HK-2 (cell line): ENCODE data around the gene VARS1.
"Not testable (repeated sequence)": the region's sequence is repeated elsewhere in the genome, so short reads cannot be mapped to it uniquely, and the experiment has no call there.

ENCODE experiments used
- DNase-seq: peaks from one replicate; pipeline ENCODE4 v3.0.0-alpha.2; 2018; ENCODE audit not compliant: unreplicated experiment

The VARS1 gene

GRCh38 chr6:31795616-31796298 is at the start of gene VARS1:
VARS1 (minus strand) TSS chr6:31795752; CDS start chr6:31795217, 535 bp downstream.
- DNase-seq: peak; percentile 95

- DNase-seq: no peak
These were observed 49.0 kb upstream of the VARS1 start for GRCh38 chr6:31844507-31844906.

DNA sequence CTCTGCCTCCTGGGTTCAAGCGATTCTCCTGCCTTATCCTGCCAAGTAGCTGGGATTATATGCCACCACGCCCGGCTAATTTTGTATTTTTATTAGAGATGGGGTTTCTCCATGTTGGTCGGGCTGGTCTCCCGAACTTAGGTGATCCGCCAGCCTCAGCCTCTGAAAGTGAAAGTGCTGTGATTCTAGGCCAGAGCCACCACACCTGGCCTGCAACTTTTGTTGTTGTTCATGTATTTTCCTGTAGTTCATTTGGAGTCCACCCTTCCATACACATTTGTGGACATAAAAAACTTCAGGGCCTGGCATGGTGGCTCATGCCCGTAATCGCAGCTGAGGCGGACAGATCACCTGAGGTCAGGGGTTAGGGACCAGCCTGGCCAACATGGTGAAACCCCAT is 46.5 kb upstream of the VARS1 start:
- no peak for DNase-seq

GRCh38 chr6:31839779-31840126 is 44.2 kb upstream of the VARS1 start:
- not testable (repeated sequence) for DNase-seq

DNA sequence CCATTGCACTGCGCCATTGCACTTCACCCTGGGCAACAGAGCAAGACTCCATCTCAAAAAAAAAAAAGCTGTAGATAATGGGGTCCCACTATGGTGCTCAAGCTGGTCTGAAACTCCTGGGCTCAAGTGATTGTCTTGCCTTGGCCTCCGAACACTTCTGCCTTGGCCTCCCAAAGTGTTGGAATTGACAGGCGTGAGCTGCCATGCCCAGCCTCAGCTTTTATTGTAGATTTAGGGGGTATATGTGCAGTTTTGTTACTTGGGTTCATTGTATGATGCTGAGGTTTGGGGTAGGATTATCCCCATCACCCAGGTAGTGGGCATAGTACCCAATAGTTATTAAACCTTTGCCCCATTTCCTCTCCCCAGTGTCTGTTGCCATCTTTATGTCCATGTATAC is 43.4 kb upstream of the VARS1 start:
- DNase-seq: no peak

GRCh38 chr6:31838114-31838553 is 42.6 kb upstream of the VARS1 start:
- DNase-seq: not testable (repeated sequence)

DNA sequence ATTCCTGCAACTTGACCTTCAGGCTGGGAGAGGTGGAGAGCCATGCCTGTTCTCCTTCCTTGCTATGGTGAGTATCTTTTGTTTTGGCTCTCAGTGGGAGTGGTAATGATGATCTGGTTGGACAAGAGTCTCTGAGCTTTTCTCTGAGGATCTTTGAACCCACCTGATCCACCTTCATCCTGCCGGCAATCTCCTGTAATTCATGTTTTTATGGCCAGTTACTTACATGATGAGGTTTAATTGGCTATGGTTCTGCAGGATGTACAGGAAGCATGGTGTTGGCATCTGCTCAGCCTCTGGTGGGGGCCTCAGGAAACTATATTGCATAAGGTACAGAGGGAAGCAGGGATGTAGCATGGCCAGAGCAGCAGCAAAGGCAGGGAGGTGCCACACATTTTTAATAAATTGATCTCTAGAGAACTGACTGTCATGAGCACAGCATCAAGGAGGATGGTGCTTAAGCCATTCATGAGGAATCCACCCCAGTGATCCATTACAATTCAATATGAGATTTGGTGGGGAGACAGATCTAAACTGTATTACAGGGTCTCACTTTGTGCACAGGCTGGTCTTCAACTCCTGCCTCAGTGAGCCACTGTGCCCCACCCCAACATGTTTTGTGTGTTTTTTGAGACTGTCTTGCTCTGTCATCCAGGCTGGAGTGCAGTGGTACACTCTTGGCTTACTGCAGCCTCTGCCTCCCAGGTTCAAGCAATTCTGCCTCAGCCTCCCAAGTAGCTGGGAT is 42.0 kb upstream of the VARS1 start:
- no peak for DNase-seq

DNA sequence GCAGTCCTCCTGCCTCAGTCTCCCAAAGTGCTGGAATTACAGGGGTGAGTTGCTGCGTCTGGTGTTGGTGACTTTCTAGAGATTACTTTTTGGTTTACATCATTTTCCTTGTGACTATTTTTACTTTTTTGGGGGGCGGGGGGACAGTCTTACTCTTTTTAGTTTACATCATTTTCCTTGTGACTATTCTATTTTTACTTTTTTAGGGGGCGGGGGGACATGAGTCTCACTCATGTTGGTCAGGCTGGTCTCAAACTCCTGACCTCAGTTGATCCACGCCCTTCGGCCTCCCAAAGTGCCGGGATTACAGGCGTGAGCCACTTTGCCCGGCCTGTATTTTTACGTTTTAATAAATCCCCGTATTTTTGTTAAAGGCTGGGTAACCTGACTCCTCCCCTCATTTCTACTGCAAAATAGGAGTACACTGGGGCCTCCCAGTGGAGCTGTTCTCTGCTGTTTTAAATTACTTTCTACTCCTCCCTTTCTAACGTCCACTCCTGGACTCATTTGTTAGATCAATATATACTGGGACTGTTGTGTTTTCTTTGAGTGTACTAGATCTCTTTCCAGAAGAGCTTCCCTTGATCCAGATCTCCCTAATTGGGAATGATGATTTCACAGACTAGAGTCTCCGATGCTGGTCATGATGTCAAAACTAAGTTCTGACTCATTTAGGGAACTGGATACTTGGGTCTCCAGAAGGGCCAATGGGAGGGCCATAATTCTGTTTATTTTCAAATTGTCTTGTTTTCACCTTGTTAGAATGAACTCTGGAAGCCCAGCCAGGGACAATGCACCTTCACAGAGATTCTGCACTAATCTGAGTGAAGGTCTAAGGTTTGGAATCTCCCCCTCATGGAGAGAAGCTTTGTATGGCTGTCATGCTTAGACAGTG is 41.2 kb upstream of the VARS1 start:
- DNase-seq: no peak

DNA sequence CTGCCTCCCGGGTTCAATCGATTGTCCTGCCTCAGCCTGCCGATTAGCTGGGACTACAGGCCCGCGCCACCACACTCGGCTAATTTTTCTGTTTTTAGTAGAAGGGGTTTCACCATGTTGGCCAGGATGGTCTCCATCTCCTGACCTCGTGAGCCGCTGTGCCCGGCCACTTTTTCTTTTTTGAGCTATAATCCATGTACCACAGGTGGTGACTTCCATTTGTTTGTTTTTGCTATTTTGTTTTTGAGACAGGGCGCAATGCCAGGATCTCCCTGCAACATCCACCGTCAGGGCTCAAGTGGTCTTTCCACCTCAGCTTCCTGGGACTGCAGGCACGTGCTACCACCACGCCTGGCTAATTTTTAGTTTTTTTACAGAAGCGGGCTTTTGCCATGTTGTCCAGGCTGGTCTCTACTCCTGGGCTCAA is 40.5 kb upstream of the VARS1 start:
- no peak for DNase-seq

DNA sequence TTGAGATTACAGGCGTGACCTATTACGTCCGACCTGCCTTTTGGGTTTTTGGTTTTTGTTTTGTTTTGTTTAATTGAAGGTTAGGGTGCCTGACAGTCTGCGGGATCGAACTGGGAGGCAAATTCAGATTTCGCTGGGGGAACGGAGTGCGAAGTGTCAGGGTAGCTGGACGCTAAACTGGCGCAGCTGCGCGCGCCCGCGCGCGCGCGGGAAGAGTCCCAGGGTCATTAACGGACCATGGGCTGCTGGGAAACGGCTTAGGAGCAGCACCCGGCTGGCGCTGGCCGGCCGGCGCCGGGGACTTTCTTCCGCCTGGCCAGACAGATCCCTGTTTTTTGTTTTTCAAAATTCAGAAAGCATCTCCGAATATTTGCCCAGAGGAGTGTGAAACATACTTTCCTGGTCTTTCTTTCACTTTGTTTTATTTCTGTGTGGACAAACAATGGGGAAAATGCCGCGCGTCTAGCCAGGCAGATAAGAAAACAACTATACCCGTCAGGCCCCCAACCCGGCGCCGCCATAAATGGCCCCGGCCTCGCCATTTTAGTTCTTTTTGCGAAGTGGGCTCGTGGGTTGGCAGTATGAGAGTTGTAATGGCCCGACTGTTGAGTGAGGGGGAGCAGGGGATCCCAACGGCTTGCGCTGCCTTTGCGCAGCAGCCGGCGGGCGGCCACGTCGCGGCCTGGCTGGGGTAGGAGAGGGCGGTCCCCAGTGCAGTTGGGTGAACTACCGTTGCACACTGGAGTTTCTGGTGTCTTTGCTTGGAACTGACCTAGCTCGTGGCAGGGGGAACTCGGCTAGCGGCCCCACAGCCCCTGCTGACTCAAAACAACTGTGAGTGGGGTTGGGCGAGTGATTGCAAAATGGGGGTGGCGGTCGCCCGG is 39.1 kb upstream of the VARS1 start:
- DNase-seq: peak; percentile 84

GRCh38 chr6:31831350-31832215 is 36.0 kb upstream of the VARS1 start:
- DNase-seq: no peak

DNA sequence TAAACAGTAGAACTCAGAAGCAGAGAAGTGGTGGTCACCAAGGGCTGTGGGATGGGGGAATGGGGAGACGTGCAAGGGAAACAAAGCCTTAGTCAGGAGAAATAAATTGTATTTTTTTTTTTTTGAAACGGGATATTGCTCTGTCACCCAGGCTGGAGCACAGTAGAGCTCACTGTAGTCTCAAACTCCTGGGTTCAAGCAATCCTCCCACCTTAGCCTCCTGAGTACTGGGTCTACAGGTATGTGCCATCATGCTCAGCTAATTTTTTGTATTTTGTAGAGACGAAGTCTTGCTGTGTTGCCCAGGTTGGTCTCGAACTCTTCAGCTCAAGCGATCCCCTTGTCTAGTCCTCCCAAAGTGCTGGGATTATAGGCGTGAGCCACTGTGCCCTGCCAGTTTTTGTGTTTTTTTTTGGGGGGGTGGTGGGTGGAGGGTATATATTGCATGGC is 35.4 kb upstream of the VARS1 start:
- no peak for DNase-seq

DNA sequence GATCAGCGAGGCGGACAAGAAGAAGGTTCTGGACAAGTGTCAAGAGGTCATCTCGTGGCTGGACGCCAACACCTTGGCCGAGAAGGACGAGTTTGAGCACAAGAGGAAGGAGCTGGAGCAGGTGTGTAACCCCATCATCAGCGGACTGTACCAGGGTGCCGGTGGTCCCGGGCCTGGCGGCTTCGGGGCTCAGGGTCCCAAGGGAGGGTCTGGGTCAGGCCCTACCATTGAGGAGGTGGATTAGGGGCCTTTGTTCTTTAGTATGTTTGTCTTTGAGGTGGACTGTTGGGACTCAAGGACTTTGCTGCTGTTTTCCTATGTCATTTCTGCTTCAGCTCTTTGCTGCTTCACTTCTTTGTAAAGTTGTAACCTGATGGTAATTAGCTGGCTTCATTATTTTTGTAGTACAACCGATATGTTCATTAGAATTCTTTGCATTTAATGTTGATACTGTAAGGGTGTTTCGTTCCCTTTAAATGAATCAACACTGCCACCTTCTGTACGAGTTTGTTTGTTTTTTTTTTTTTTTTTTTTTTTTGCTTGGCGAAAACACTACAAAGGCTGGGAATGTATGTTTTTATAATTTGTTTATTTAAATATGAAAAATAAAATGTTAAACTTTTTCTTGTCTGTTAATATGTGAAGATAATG is 34.2 kb upstream of the VARS1 start:
- DNase-seq: no peak

DNA sequence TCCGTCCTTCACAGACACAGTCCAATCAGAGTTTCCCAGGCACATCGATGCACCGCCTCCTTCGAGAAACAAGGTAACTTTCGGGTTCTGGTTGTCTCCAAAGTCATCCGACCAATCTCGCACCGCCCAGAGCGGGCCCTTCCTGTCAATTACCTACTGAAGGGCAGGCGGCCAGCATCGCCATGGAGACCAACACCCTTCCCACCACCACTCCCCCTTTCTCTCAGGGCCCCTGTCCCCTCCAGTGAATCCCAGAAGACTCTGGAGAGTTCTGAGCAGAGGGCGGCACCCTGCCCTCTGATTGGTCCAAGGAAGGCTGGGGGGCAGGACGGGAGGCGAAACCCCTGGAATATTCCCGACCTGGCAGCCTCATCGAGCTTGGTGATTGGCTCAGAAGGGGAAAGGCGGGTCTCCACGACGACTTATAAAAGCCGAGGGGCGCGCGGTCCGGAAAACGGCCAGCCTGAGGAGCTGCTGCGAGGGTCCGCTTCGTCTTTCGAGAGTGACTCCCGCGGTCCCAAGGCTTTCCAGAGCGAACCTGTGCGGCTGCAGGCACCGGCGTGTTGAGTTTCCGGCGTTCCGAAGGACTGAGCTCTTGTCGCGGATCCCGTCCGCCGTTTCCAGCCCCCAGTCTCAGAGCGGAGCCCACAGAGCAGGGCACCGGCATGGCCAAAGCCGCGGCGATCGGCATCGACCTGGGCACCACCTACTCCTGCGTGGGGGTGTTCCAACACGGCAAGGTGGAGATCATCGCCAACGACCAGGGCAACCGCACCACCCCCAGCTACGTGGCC is 31.9 kb upstream of the VARS1 start, which contains the start of gene HSPA1B:
HSPA1B (plus strand) TSS at position 453 of the 794 bp plus-strand sequence; CDS start at position 666, 213 bp downstream.
- DNase-seq: peak; percentile 98

DNA sequence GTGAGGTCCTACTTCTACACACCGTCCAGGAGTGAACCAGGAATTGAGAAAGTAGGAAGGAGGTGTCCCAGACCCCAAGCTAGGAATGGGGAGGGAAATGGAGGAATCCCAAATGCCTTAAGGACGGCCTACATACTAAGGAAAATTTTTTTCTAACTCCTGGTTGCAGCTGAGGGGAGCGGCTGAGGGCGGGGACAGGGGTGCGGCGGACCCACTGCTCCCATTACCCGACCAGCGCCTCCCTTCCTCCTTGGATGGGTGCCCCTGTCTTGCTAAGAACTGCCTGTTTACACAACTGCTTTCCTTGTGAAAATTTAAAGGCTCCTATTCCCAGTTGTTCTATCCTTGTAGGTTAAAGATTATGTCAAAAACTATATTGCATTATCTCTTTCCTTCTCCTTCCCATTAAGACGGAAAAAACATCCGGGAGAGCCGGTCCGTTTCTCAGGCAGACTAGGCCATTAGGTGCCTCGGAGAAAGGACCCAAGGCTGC is 31.3 kb upstream of the VARS1 start:
- peak; percentile 73 for DNase-seq

GRCh38 chr6:31825553-31825952 is 30.0 kb upstream of the VARS1 start:
- no peak for DNase-seq

DNA sequence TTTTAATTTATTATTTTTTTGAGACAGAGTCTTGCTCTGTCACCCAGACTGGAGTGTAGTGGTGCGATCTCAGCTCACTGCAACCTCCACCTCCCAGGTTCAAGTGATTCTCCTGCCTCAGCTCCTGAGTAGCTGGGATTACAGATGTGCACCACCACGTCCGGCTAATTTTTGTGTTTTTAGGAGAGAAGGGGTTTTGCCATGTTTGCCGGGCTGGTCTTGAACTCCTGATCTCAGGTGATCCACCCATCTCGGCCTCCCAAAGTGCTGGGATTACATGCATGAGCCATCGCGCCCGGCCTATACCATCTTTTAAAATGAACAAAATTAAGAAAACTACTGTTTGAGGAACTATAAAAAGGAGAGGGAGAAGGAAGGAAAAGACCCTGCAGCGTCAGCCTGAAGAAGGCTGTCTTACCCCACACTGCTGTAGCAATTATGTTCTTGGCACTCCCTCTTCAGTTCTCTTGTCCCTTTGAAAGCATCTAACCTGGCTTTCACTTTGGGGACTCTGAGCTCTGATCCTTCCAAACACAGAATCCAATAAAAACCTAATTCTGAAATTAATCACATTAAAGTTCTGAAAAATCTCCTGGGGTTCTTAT is 28.1 kb upstream of the VARS1 start:
- DNase-seq: not testable (repeated sequence)
